Hindlimb muscle (tissue), 1 donor: ENCODE results near the gene CORO2A. TPM values are rescaled to one million over a fixed set of nuclear protein-coding genes. Genes with fewer than 3 reads are reported as not detected.
"Not testable (repeated sequence)": the region's sequence is repeated elsewhere in the genome, so short reads cannot be mapped to it uniquely, and the experiment has no call there.

ENCODE experiments used
- DNase-seq: peaks from one replicate; pipeline ENCODE4 v3.0.0-alpha.2; 2013
- polyA plus RNA-seq: library from polyadenylated mRNA; unstranded; fragments of 120-200 nt; gene quantifications from one replicate; pipeline ENCODE4 v1.2.1, GENCODE V29; 2013; ENCODE audit not compliant: insufficient read length

CORO2A gene
- polyA plus RNA-seq, 1 donor: 0.37 TPM

- DNase-seq: no peak
Observed at GRCh38 chr9:98105006-98105405, 87.4 kb downstream of the CORO2A start.

- DNase-seq: no peak
Observed at GRCh38 chr9:98104445-98104881, 88.0 kb downstream of the CORO2A start.

GRCh38 chr9:98101868-98102273, 90.6 kb downstream of the CORO2A start:
- no peak for DNase-seq

- DNase-seq: no peak
Observed at GRCh38 chr9:98101416-98101815, 91.0 kb downstream of the CORO2A start.

- DNase-seq: no peak
Observed at GRCh38 chr9:98100456-98100855, 92.0 kb downstream of the CORO2A start.

- no peak for DNase-seq
Observed at GRCh38 chr9:98099898-98100297, 92.5 kb downstream of the CORO2A start.

- DNase-seq: no peak
Observed at GRCh38 chr9:98099346-98099745, 93.1 kb downstream of the CORO2A start.

- DNase-seq: no peak
Observed at GRCh38 chr9:98097836-98098235, 94.6 kb downstream of the CORO2A start.

GRCh38 chr9:98096091-98096490, 96.3 kb downstream of the CORO2A start:
- no peak for DNase-seq

- DNase-seq: no peak
Observed at GRCh38 chr9:98095401-98095800, 97.0 kb downstream of the CORO2A start.

- DNase-seq: no peak
Observed at GRCh38 chr9:98094851-98095250, 97.6 kb downstream of the CORO2A start.

GRCh38 chr9:98094316-98094715, 98.1 kb downstream of the CORO2A start:
- no peak for DNase-seq

- DNase-seq: no peak
Observed at GRCh38 chr9:98092613-98092931, 99.9 kb downstream of the CORO2A start.

- no peak for DNase-seq
Observed at GRCh38 chr9:98091735-98092612, 100.5 kb downstream of the CORO2A start.

- not testable (repeated sequence) for DNase-seq
Observed at GRCh38 chr9:98090674-98091073, 101.8 kb downstream of the CORO2A start.

GRCh38 chr9:98087420-98088354, 104.8 kb downstream of the CORO2A start:
- DNase-seq: peak; percentile 54

- DNase-seq: no peak
Observed at GRCh38 chr9:98086461-98086860, 106.0 kb downstream of the CORO2A start.

GRCh38 chr9:98085944-98086343, 106.5 kb downstream of the CORO2A start:
- DNase-seq: no peak

- no peak for DNase-seq
Observed at GRCh38 chr9:98085058-98085457, 107.4 kb downstream of the CORO2A start.

GRCh38 chr9:98084396-98084795, 108.0 kb downstream of the CORO2A start:
- DNase-seq: no peak

GRCh38 chr9:98083566-98084183, 108.8 kb downstream of the CORO2A start:
- DNase-seq: no peak

GRCh38 chr9:98083061-98083501, 109.4 kb downstream of the CORO2A start:
- no peak for DNase-seq
